Lung (tissue), 12 donors: ENCODE measurements around the gene PTGES2. TPM values are rescaled to one million over a fixed set of nuclear protein-coding genes. Genes with fewer than 3 reads are reported as not detected.

Source experiments
- ATAC-seq: fragments of 200-7000 bp; cut with Tn5 transposase; one replicate; pipeline ENCODE4 v1.9.1; 2020; ENCODE audit warnings: moderate number of reproducible peaks; ENCODE audit not compliant: insufficient read depth, low FRiP score
- DNase-seq, 3 donors: peaks; one replicate each; pipeline ENCODE4 v3.0.0-alpha.2; 2013 to 2017
- H3K27ac ChIP-seq, 2 donors: one replicate each; pipeline ENCODE4 v1.5.1; 2013; ENCODE audit warnings: mild to moderate bottlenecking in 2 of 2, moderate library complexity in 2 of 2, control low read depth in 1 of 2, inconsistent platforms in 1 of 2, low read depth in 1 of 2, low read length in 1 of 2
- H3K27me3 ChIP-seq, 3 donors: one replicate each; pipeline ENCODE4 v1.5.1; 2013; ENCODE audit warnings: low read length in 2 of 3; ENCODE audit not compliant: control insufficient read depth in 3 of 3, insufficient read depth in 3 of 3
- H3K36me3 ChIP-seq, 4 donors: one replicate each; pipeline ENCODE4 v1.5.1; 2013; ENCODE audit warnings: low read length in 4 of 4, mild to moderate bottlenecking in 1 of 4, moderate library complexity in 1 of 4; ENCODE audit not compliant: control insufficient read depth in 4 of 4, insufficient read depth in 4 of 4
- H3K4me1 ChIP-seq, 5 donors: one replicate each; pipeline ENCODE4 v1.5.1; 2013; ENCODE audit warnings: low read length in 5 of 5, mild to moderate bottlenecking in 2 of 5, moderate library complexity in 1 of 5; ENCODE audit not compliant: control insufficient read depth in 5 of 5, insufficient read depth in 5 of 5
- H3K4me3 ChIP-seq: one replicate; pipeline ENCODE4 v1.5.1; 2013; ENCODE audit warnings: mild to moderate bottlenecking, control low read depth, moderate library complexity
- H3K9ac ChIP-seq, 2 donors: one replicate each; pipeline ENCODE4 v1.5.1; 2013; ENCODE audit warnings: low read length in 2 of 2, control low read depth in 1 of 2; ENCODE audit not compliant: insufficient read depth in 1 of 2
- H3K9me3 ChIP-seq, 4 donors: one replicate each; pipeline ENCODE4 v1.5.1; 2013; ENCODE audit warnings: low read length in 3 of 4, mild to moderate bottlenecking in 1 of 4, moderate library complexity in 1 of 4; ENCODE audit not compliant: control insufficient read depth in 4 of 4, insufficient read depth in 3 of 4
- CTCF ChIP-seq: IDR thresholded peaks from 2 replicates; pipeline ENCODE4 v1.5.1; 2012; ENCODE audit warnings: mild to moderate bottlenecking; ENCODE audit errors: control extremely low read depth, extremely low read depth
- WGBS, 2 donors: extraction: QIAGEN DNeasy Blood & Tissue Kit; methylation state at CpG; one replicate each; pipeline ENCODE4 v1.1.7; 2013; 5-methylcytosine and 5-hydroxymethylcytosine counted together
- polyA plus RNA-seq, 2 donors: library from polyadenylated mRNA; stranded (reverse); fragments of 200-250 nt; gene quantifications; one replicate each; pipeline ENCODE4 v1.2.1, GENCODE V29; 2013
- total RNA-seq, 2 donors: library from RNA; depleted of rRNA in 1 of 2; stranded (reverse); fragments of >200 nt in 1 of 2; gene quantifications; one replicate each; pipeline ENCODE4 v1.2.1, GENCODE V29; 2014 to 2021
- donor health status: control.
- donor health status: control.
- donor health status: Bipolar disorder and iron deficiency.
- donor health status: healthy.
- donor health status: DM: yes; HTN: yes; CAD: no.

PTGES2 gene
- total and polyA plus RNA-seq, 4 donors: 42.0 to 66.8 (median 54.7) TPM

DNA sequence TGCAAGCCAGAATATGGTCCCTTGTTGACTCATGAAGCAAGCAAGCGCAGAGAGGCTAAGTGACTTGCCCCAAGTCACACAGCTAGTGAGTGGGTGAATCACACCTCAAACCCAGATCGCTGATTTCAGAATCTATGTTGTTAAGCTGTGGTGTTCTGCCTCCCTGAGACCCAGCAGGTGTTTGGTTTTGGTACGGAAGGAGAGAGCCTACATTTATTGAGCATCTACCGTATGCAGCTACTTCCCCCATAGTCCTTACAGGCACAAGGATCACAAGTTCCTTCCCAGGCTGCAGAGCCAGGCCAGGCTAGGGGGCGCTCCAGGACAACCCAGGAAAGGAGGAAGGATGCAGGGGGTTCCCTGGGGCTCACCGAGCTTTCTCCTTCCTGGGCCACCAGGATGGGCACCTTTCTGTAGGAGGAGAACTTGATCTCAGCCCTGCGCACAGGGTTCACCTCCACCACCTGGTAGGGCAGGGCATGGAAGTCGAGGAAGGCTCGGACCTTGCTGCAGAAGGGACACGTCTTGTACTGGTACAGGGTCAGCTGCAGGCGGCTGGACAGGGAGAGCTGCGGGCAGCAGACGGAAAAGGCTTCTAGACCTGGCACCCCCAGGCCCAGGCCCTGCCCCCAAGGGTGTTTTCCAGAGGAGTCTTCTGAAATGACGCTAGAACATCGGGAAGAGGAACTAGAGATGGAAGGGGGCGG lies 2.5 kb downstream of the PTGES2 start:
- no peak for ATAC-seq
- no peak overlapping the region for H3K4me3 ChIP-seq
- H3K27ac ChIP-seq: peak overlapping the region in 1 of 2 donors; percentile 13
- peaks cover 0 to 15% (median 9%) of the 10 kb centered on the region in 5 donors for H3K4me1 ChIP-seq
- peak; percentile 23 for TF ChIP-seq CTCF
- WGBS, 2 donors: 66 to 70% methylated on average over 16 of the region's 16 CpGs
- H3K9ac ChIP-seq: no peak overlapping the region
- no peaks in the 10 kb centered on the region for H3K9me3 ChIP-seq
- peaks cover 0 to 34% (median 3%) of the 10 kb centered on the region in 4 donors for H3K36me3 ChIP-seq
- H3K27me3 ChIP-seq: no peaks in the 10 kb centered on the region
- DNase-seq: peak; percentile 53 to 64 (median 64)

DNA sequence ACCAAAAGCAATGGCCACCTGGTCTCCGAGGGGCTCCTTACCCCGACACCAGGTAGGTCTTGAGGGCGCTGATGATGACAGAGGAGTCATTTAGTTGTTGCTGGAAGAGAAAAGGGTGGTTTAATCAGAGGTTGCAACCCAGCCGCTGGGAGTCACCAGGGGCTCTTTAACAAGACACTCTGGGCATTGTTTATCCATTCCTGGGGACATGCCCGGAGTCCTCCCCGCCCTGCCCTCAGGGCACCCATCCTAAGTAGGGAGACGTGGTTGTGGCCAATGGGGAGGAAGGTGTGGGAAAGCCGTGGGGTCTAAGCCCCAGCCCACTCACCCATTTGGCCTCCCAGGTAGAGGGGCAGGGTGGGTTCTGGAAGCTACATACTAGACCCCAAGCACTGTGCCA lies 3.1 kb downstream of the PTGES2 start:
- ATAC-seq (no peak), DNase-seq (no peak)
- H3K27ac ChIP-seq: no peak overlapping the region
- H3K36me3 ChIP-seq: peaks cover 0 to 36% (median 3%) of the 10 kb centered on the region in 4 donors
- no peak for TF ChIP-seq CTCF
- no peak overlapping the region for H3K9ac ChIP-seq
- H3K4me1 ChIP-seq: peaks cover 0 to 15% (median 9%) of the 10 kb centered on the region in 5 donors
- H3K9me3 ChIP-seq: no peaks in the 10 kb centered on the region
- H3K27me3 ChIP-seq: no peaks in the 10 kb centered on the region
- H3K4me3 ChIP-seq: no peak overlapping the region
- 84 to 91% methylated on average over 8 of the region's 8 CpGs for WGBS, 2 donors

- DNase-seq: no peak
- Histone ChIP-seq H3K9me3 (no peaks in the 10 kb centered on the region), H3K4me1 (peaks cover 0 to 10% (median 4%) of the 10 kb centered on the region in 5 donors), H3K36me3 (peaks cover 0 to 36% (median 3%) of the 10 kb centered on the region in 4 donors), H3K27ac (no peak overlapping the region), H3K9ac (no peak overlapping the region), H3K27me3 (no peaks in the 10 kb centered on the region), H3K4me3 (no peak overlapping the region)
- 92 to 95% methylated on average over 21 of the region's 21 CpGs for WGBS, 2 donors
- no peak for TF ChIP-seq CTCF
- no peak for ATAC-seq
Observed at GRCh38 chr9:128123451-128124080, 4.0 kb downstream of the PTGES2 start.
